HG03432 (cell line): ENCODE measurements around the gene SEMA5B.

ENCODE experiments used
- ATAC-seq: cut with Tn5 transposase; IDR thresholded peaks from one replicate; pipeline ENCODE4 v1.9.1; 2021; ENCODE audit warnings: mild to moderate bottlenecking, moderate library complexity; ENCODE audit not compliant: unreplicated experiment

The SEMA5B gene

GRCh38 chr3:122947196-122947595 is 80.4 kb downstream of the SEMA5B start:
- ATAC-seq, result no peak

DNA sequence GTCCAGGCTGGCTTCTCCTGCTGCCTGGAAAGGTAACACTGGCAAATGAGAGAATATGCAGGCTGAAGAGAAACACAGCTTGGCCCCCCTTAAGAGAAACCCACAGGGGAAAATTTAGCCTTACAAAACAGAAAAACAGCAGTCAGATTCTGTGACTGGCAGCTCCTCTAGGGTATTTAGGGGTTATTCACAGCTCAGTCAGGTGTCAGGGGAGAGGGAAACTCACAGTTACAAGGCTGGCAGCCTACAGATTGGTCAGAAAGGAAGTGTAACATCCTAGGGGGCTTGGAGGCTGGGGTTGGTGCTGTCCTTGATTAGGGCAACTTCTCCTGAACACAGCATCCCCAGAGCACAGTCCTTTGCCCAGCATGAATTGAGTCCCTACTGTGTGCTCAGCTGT is 81.4 kb downstream of the SEMA5B start:
- ATAC-seq, result no peak

- no peak for ATAC-seq
These were observed 82.3 kb downstream of the SEMA5B start for GRCh38 chr3:122945230-122945629.

GRCh38 chr3:122944671-122945161 is 82.8 kb downstream of the SEMA5B start:
- no peak for ATAC-seq

DNA sequence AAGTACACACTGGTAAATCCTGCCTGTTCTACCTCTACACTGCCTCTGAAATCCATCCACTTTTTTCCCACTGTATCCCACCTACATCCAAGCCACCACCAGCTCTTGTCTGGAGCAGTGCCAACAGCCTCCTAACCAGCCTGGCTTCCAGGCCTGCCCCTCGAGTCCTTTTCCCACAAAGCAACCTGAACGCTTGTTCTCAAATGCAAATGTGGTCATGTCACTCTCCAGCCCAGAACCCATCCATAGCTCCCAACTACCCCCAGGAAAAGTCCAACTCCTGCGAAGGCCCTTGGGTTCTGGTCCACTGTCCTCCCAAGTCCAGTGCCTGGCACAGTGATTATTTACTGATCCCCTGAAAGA is 83.8 kb downstream of the SEMA5B start:
- no peak for ATAC-seq

DNA sequence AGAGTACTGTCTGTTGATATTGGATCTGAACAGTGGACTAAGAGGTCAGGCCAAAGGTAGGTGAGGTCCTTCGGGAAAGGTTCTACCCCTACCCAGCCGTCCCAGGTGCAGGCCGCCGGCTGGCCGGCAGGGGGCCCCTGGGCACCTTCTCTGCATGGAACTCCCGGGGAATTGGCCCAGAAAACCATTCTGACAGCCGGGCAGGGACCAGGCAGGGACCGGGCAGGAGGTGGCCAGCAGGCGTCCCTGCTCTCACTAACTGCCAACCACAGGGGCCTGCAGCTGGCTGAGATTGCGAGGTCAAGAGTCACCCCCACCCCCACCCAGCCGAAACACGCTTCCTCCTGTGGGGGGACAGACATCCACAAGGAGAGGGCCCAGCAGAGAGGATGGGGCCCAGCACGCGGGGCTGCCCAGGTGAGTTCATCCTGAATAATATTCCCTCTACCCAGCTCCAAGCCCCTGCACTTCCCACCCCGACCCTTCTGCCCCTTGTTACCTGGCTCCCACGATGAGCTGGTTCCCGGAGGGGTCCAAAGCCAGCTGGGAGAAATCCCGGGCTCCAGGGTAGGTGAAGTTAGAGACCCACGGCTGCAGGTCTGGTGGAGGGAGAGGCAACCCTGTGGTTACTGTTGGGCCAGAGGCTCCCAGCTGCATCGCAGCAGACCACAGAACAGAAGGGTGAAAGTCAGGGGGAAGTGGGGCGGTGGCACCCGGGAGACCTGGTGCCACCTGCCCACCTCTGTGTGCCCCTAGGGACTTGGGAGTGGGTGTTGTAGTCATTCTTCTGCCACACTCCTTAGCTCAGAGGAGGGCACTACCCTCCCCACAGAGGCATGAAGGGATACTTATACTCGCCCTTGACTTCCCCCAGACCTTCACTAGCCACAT is 84.4 kb downstream of the SEMA5B start:
- ATAC-seq, result peak; percentile 73

DNA sequence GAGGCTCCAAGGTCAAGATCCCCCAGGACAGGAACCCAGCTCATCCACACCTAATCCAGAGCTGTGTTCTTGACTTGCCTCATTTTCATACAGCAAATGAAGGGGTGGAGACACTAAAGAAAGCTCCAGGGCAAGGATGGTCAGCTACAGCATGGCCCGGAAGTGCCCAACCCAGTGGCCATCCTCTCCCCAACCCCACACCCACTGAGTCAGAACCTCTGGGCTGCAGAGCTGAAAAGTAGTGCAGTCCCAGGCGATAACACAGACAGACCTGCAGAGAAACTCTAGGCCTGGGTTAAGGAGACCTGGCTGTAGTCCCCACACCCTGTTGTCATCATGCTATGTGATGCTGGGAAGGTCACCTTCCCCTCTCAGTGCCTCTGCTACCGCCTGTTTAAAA is 85.3 kb downstream of the SEMA5B start:
- ATAC-seq, result no peak

DNA sequence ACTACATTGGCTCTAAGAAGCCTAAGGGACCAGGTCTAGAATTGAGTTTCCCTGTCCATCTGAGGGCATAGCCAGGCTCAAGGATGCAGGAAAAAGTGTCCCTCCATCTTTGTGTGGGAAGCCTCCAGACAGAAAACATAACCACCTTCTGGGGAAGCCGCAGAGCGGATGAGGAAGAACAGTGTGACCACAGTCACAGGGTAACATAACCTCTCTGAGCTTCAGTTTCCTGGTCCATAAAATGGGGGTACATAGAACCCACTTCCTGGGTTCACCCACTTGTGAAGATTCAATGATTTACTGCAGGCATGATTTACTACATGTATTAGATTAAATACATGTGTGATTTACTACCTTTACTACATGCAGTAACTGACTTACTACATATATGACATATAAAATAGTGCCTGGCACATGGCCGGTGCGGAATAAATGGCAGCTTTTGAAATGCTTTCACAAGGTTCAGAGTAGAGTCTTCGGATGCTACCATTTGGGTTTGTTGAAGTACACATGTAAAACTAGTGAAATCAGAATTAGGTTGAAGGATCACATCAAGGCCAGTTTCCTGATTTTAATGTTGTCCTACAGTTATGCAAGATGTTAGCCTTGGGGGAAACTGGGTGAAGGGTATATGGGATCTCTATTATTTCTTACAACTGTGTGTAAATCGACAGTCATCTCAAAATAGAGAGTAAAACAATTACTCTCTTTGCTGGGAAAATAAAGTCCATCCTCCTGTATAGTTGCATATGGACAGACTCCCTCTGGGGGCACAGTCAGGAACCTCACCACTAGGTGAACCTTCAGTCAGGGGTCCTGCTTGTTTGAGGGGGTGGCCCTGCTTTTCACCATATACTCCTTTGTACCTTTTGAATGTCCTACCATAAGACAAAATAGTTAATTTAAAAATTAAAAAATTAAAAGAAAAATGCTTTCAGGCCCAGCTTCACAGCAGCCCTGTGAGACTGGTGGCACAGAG is 86.0 kb downstream of the SEMA5B start:
- no peak for ATAC-seq

GRCh38 chr3:122940628-122941086 is 86.9 kb downstream of the SEMA5B start:
- ATAC-seq, result no peak

GRCh38 chr3:122938783-122939425 is 88.7 kb downstream of the SEMA5B start:
- no peak for ATAC-seq

- ATAC-seq, result no peak
These were observed 89.8 kb downstream of the SEMA5B start for GRCh38 chr3:122937745-122938144.

DNA sequence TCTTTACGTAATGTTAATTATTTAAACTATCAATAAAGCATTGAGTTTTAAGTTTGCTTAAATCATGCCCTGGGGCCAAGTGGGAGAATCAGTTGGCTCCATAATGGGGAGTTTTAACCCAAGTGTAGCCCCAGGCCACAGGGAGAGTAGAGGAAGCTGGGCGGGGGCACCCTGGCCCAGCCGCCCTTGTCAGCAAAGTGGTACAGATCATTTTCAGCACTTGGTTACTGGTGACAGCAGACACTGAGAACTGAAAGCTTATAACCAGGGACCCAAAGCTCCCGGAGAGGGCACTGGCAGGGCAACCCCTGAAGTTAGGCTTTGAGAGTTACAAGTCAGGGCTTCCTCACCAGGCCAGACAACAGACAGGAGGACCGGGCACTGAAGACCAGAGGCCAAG is 90.6 kb downstream of the SEMA5B start:
- no peak for ATAC-seq

GRCh38 chr3:122936335-122936734 is 91.2 kb downstream of the SEMA5B start:
- no peak for ATAC-seq

- ATAC-seq, result no peak
These were observed 93.3 kb downstream of the SEMA5B start for GRCh38 chr3:122934251-122934650.

DNA sequence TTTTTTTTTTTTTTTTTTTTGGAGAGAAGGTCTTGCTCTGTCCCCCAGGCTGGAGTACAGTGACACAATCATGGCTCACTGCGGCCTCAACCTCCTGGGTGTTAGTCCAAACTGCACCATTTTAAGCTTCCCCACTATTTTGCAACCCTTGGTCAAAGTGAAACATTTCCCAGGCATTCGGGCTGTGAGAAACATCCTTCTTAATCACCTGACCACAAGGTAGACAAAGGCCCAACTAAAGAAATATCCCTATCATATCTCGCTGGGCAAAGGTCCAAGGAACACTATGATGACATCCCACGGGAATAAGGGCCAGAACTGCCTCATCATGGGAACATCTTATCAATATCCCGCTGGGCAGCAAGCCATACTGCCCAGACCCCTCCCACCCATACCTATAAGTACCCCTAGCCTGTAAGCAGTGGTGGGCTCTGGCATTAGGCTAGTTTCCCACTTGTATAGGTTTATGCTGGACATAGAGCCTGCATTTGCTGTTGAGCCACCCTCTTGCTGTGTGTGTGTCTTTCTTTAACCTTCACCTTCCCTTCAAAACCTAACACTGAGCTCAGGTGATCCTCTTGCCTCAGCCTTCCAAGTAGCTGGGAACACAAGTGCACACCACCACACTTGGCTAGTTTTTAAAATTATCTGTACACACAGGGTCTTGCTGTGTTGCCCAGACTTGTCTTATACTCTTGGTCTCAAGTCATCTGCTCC is 95.2 kb downstream of the SEMA5B start:
- ATAC-seq, result no peak

DNA sequence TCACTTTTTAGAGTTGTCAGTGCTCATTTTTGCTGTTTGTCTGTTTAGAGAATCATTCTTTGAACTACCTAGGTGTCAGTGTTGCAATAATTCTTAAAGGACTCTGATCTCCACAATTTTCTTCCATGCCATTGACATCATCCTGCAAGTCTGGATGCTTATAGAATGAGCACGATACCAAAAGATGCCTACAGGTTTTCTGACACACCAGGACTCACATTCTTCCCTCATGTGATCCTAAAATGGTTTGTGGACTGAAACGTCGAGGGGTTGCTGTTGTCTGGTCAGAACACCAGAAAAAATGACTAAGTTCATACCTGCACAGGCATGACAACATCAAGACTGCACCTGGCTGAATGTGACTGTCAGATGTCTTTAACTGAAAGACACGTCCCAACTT is 95.9 kb downstream of the SEMA5B start:
- no peak for ATAC-seq

GRCh38 chr3:122930063-122930997 is 97.2 kb downstream of the SEMA5B start:
- ATAC-seq, result no peak

GRCh38 chr3:122929188-122930062 is 98.1 kb downstream of the SEMA5B start:
- no peak for ATAC-seq
